Natural killer cell treated with Interleukin-12 subunit alpha and Interleukin-12 subunit beta and Interleukin-15 and Interleukin-18, amount 100 ng/mL, for 72 hours (primary cell): ENCODE data around the gene RFPL3. TPM values are rescaled to one million over a fixed set of nuclear protein-coding genes. Genes with fewer than 3 reads are reported as not detected.
"Not testable (repeated sequence)": the region's sequence is repeated elsewhere in the genome, so short reads cannot be mapped to it uniquely, and the experiment has no call there.

Source experiments
- ATAC-seq, 2 donors: fragments of 150-1000 bp; cut with Tn5 transposase in 1 of 2; sonication (Bioruptor Pico), chemical (Tn5 transposase) in 1 of 2; 2 replicates each; pipeline ENCODE4 v1.10.0; 2021
- DNase-seq: peaks from one replicate; pipeline ENCODE4 v3.0.0; 2022; ENCODE audit warnings: low spot score
- H3K27ac Mint-ChIP-seq, 2 donors: 1 replicate in 1 of 2; 2 replicates in 1 of 2; pipeline ENCODE4 v1.8.0; 2022; ENCODE audit warnings: mixed read lengths in 2 of 2, mild to moderate bottlenecking in 1 of 2, moderate library complexity in 1 of 2
- H3K27me3 Mint-ChIP-seq, 2 donors: 1 replicate in 1 of 2; 2 replicates in 1 of 2; pipeline ENCODE4 v1.8.0; 2022; ENCODE audit warnings: mixed read lengths in 2 of 2
- H3K36me3 Mint-ChIP-seq: one replicate; pipeline ENCODE4 v1.8.0; 2022; ENCODE audit warnings: mixed read lengths
- H3K4me1 Mint-ChIP-seq, 2 donors: 1 replicate in 1 of 2; 2 replicates in 1 of 2; pipeline ENCODE4 v1.8.0; 2022; ENCODE audit warnings: low read depth in 2 of 2, mixed read lengths in 2 of 2, mild to moderate bottlenecking in 1 of 2
- H3K4me3 Mint-ChIP-seq: one replicate; pipeline ENCODE4 v1.8.0; 2022; ENCODE audit warnings: mixed read lengths
- H3K9me3 Mint-ChIP-seq: 2 replicates; pipeline ENCODE4 v1.8.0; 2022; ENCODE audit warnings: mixed read lengths
- total RNA-seq, 2 donors: library from RNA; stranded (reverse); gene quantifications; one replicate each; pipeline ENCODE4 v1.2.3, GENCODE V29; 2022

Gene RFPL3
- total RNA-seq, 2 donors from 2014 or later: not detected

- DNase-seq: no peak
- H3K27ac Mint-ChIP-seq: no peak overlapping the region
- no peak for ATAC-seq
- H3K36me3 Mint-ChIP-seq: no peaks in the 10 kb centered on the region
- H3K4me3 Mint-ChIP-seq: no peak overlapping the region
- H3K4me1 Mint-ChIP-seq: peaks cover 0 to 4% of the 10 kb centered on the region in 2 donors
- peaks cover 9 to 15% of the 10 kb centered on the region in 2 donors for H3K27me3 Mint-ChIP-seq
- no peaks in the 10 kb centered on the region for H3K9me3 Mint-ChIP-seq
Measured at GRCh38 chr22:32348031-32348611, 9.5 kb upstream of the RFPL3 start.

DNA sequence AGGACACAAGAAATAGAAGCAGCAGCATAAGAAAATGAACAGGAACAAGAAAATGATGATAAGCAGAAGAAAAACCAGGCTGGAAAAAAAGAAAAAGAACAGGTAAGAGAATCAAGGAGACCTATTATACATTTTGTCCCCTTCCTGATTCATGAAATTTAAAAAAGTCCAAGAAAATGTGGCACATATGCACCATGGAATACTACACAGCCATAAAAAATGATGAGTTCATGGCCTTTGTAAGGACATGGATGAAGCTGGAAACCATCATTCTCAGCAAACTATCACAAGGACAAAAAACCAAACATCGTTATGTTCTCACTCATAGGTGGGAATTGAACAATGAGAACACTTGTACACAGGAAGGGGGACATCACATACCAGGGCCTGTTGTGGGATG is 5.8 kb upstream of the RFPL3 start:
- H3K4me3 Mint-ChIP-seq, DNase-seq, H3K36me3 Mint-ChIP-seq, H3K4me1 Mint-ChIP-seq, H3K27ac Mint-ChIP-seq, H3K27me3 Mint-ChIP-seq, H3K9me3 Mint-ChIP-seq, ATAC-seq: not testable (repeated sequence)

DNA sequence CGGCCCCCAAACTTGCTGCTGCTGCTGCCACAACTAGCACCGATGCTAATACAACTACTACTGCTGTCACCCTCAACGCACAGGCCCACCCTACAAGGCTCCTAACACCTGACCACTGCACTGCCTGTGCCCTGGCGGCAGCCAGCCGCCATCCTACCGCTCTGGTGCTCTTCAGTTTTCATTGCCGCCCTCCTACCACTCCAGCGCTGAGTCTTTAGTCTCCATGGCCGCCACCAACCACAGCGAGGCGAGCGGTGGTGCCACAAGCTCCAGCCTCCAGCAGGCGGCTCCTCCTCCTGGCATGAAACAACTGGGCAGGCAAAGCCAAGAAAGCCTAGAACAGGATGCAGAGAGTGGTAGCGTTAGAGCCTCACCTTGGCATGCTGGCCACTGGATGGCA is 5.0 kb upstream of the RFPL3 start:
- Mint-ChIP-seq H3K4me3 (no peak overlapping the region), H3K27me3 (no peaks in the 10 kb centered on the region), H3K27ac (no peak overlapping the region), H3K36me3 (no peaks in the 10 kb centered on the region), H3K9me3 (no peaks in the 10 kb centered on the region), H3K4me1 (no peaks in the 10 kb centered on the region)
- DNase-seq (no peak), ATAC-seq (no peak)

- Mint-ChIP-seq H3K36me3 (no peaks in the 10 kb centered on the region), H3K27me3 (no peaks in the 10 kb centered on the region), H3K4me3 (no peak overlapping the region), H3K9me3 (no peaks in the 10 kb centered on the region), H3K27ac (no peak overlapping the region), H3K4me1 (no peaks in the 10 kb centered on the region)
- DNase-seq (no peak), ATAC-seq (peak; percentile 5 to 10)
Measured at GRCh38 chr22:32353292-32353691, 4.4 kb upstream of the RFPL3 start.

DNA sequence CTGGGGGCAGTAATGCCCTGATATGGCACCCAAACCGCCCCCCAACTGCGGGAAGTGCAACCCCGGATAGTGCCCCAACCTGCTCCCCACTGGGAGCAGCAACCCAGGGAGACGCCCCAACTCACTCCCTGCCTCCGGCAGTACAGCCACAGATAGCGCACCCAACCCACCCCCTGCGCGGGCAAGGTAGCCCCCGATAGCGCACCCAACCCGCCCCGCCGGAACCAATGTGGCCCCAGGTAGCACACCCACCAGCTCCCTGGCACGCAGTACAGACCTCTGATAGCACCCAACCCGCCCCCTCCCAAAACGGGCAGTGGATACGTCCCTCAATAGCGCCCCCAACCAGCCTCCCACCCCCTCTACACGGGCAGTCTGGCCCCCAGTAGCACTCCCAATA is 3.8 kb upstream of the RFPL3 start:
- H3K27ac Mint-ChIP-seq: no peak overlapping the region
- no peaks in the 10 kb centered on the region for H3K9me3 Mint-ChIP-seq
- no peaks in the 10 kb centered on the region for H3K27me3 Mint-ChIP-seq
- DNase-seq: no peak
- H3K4me3 Mint-ChIP-seq: no peak overlapping the region
- ATAC-seq: peak in 1 of 2 donors; percentile 8
- no peaks in the 10 kb centered on the region for H3K4me1 Mint-ChIP-seq
- no peaks in the 10 kb centered on the region for H3K36me3 Mint-ChIP-seq

DNA sequence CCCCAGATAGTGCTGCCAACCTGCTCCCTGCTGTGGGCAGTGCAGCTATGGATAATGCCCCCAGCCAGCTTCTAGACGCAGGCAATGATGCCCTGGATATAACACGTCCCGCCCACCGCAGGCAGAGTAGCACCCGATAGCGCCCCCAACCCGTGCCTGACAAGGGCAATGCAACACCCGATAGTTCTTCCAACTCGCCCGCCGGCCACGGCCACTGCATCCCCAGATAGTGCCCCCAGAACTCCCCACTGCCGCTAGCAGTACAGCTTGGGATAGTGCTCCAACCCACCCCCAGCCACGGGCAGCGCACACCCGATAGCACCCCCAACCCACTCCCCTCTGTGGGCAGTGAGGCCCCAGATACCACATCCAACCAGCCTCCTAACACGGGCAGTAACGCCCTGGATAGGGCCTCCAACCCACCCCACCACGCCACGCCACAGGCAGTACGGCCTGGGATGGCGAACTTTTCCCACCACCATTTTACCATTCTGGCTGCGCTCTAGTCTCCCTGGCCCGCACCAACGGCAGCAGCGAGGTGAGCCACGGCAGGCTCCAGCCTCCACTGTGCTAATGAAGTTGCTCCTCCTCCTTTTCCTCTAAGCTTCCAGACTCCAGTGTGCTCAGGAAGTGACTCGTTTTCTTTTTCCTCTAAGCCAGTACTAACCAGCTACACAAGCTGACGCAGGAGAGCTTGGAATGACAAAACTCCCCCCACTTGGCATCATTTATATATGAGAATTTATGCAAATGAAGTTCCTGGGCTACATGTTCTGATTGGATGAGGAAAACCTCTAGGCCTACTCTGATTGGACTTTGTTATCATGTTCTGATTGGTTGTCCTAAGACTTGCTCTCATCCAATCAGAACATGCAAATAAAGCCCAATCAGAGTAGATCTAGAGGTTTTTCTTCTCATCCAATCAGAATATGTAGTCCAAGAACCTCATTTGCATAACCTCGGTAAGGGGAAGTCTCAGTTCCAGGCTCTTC is 3.0 kb upstream of the RFPL3 start:
- Mint-ChIP-seq H3K4me1 (no peaks in the 10 kb centered on the region), H3K9me3 (no peaks in the 10 kb centered on the region), H3K27me3 (no peaks in the 10 kb centered on the region), H3K4me3 (no peak overlapping the region), H3K36me3 (no peaks in the 10 kb centered on the region), H3K27ac (no peak overlapping the region)
- DNase-seq (no peak), ATAC-seq (peak in 1 of 2 donors; percentile 40)

GRCh38 chr22:32355760-32356159 is 1.9 kb upstream of the RFPL3 start:
- Mint-ChIP-seq H3K36me3 (no peaks in the 10 kb centered on the region), H3K4me3 (no peak overlapping the region), H3K4me1 (no peaks in the 10 kb centered on the region), H3K9me3 (no peaks in the 10 kb centered on the region), H3K27me3 (no peaks in the 10 kb centered on the region), H3K27ac (no peak overlapping the region)
- DNase-seq: no peak
- ATAC-seq: no peak

DNA sequence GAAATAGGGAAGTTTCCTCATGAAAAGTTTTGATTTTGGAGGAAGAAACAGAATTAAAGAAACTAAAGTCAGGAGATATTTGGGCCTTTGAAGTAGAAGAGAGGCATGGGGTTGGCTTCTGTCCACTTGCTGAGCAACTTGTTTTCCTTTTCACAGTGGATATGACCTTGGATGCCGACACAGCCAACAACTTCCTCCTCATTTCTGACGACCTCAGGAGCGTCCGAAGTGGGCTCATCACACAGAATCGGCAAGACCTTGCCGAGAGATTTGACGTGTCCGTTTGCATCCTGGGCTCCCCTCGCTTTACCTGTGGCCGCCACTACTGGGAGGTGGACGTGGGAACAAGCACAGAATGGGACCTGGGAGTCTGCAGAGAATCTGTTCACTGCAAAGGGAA is 2.4 kb downstream of the RFPL3 start:
- not testable (repeated sequence) for H3K4me3 Mint-ChIP-seq, H3K27ac Mint-ChIP-seq, H3K9me3 Mint-ChIP-seq, H3K27me3 Mint-ChIP-seq, DNase-seq, H3K4me1 Mint-ChIP-seq, ATAC-seq, H3K36me3 Mint-ChIP-seq

DNA sequence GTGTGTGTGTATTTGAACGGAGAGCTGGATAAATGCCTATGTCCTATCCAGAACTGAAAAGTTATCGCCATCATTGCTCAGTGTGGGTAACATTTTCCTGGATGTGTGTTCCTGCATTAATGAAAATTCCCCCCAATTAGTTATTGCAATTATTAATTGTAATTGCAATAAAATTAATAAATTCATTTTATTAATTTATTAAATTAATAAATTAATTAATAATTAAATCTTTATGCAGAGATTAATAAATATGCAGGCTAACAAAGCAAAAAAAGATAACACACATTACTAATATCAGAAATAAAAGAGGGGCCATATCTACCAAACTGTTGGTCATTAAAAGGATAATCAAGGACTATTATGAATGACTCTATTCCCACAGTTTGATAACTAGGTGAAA is 3.6 kb downstream of the RFPL3 start:
- Mint-ChIP-seq H3K4me1 (no peaks in the 10 kb centered on the region), H3K27ac (no peak overlapping the region), H3K36me3 (no peaks in the 10 kb centered on the region)

GRCh38 chr22:32364210-32364609 is 6.5 kb downstream of the RFPL3 start:
- no peak overlapping the region for H3K4me3 Mint-ChIP-seq
- H3K27ac Mint-ChIP-seq: no peak overlapping the region
- peaks cover 0 to 3% of the 10 kb centered on the region in 2 donors for H3K27me3 Mint-ChIP-seq
- no peaks in the 10 kb centered on the region for H3K9me3 Mint-ChIP-seq
- no peaks in the 10 kb centered on the region for H3K4me1 Mint-ChIP-seq
- ATAC-seq: no peak
- DNase-seq: no peak
- H3K36me3 Mint-ChIP-seq: no peaks in the 10 kb centered on the region

More for the DNA sequence above, 3.6 kb downstream of the RFPL3 start:
- H3K9me3 Mint-ChIP-seq: no peaks in the 10 kb centered on the region
- H3K27me3 Mint-ChIP-seq: peaks cover 0 to 3% of the 10 kb centered on the region in 2 donors
- no peak overlapping the region for H3K4me3 Mint-ChIP-seq
- ATAC-seq (no peak), DNase-seq (no peak)

DNA sequence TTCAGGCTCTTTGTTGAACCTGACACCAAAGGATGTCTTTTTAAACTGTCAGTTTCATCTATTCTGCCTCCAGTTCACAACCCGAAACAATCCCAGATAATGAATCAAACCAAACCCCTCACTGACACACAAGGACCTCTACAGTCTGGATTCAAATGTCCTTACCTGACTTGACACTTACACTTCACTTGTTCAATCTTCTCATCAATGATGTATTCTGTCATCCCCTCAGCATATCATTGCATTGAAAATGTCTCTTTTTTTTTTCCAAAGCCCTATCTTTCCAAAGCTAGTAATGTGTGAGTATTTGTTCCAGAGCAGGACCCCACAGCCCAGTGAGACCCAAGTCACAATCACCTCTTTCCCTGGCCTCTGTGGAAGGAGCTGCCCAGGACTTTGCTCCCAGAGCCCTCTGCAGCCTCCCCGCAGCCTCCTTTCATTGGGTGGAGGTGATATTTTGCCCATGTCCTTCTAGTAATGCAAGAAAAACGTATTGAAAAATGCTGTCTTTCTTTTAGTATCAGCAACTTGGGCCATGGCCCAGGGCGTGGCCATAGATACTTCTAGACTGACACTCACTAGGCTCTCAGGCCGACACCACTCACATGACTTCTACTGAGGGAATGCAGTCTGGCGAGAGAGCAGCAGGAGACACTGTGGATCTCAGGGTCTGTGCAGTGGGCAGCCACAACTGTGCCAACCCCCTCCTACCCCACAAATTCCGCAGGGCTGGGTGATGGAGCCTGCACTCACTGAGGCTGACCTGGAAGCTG is 18.2 kb downstream of the RFPL3 start:
- Mint-ChIP-seq H3K36me3 (no peaks in the 10 kb centered on the region), H3K27ac (no peak overlapping the region), H3K9me3 (no peaks in the 10 kb centered on the region), H3K4me3 (no peak overlapping the region), H3K27me3 (no peaks in the 10 kb centered on the region), H3K4me1 (no peaks in the 10 kb centered on the region)
- DNase-seq (no peak), ATAC-seq (peak; percentile 43)

DNA sequence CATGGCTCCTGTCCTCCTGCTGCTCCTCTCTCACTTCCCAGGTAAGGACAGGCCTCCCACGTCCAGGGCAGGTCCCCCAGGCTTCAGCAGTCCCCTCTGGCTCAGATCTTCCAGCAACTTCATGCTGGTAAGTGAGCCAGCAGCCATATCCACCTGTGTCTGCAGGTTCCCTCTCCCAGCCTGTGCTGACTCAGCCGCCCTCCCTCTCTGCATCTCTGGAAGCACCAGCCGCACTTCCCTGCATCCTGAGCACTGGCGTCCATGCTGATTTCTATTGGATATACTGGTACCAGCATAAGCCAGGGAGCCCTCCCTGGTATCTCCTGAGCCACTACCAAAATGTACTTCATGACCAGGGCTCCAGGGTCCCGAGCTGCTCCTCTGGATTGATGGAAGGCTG is 19.0 kb downstream of the RFPL3 start:
- H3K36me3 Mint-ChIP-seq: no peaks in the 10 kb centered on the region
- no peak overlapping the region for H3K27ac Mint-ChIP-seq
- no peak for DNase-seq
- no peaks in the 10 kb centered on the region for H3K9me3 Mint-ChIP-seq
- H3K4me3 Mint-ChIP-seq: no peak overlapping the region
- no peaks in the 10 kb centered on the region for H3K27me3 Mint-ChIP-seq
- ATAC-seq: peak in 1 of 2 donors; percentile 48
- H3K4me1 Mint-ChIP-seq: no peaks in the 10 kb centered on the region

DNA sequence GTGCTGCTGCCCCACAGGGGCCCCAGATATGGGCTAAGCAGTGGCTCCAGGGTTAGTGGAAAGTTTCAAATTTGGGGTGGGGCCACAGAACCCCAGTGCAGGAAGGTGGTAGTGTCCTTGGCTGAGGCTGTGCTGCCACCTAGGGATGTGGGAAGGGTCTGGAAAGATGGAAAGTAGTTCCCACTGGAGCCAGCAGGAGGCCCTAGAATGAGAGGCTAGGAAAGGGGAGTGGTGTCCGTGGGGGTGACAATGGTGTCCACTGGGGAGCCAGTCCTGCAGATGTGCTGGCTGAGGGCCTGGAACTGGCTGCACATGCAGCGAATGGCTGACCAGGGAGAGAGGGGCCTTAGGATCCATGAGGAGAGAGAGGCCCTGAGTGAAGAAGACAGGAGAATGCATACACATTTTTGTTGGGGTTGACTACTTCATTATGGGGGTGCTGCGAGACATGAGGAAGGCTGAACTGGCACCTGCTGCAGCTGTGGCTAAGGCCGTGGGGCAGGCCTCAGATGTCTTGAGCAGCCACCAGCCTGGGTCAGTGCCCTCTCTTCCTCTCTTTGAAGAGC is 21.1 kb downstream of the RFPL3 start:
- no peaks in the 10 kb centered on the region for H3K27me3 Mint-ChIP-seq
- ATAC-seq (peak; percentile 8 to 13), DNase-seq (no peak)
- no peaks in the 10 kb centered on the region for H3K4me1 Mint-ChIP-seq
- peak overlapping the region in 1 of 2 donors; percentile 42 for H3K27ac Mint-ChIP-seq
- no peak overlapping the region for H3K4me3 Mint-ChIP-seq
- no peaks in the 10 kb centered on the region for H3K36me3 Mint-ChIP-seq
- H3K9me3 Mint-ChIP-seq: no peaks in the 10 kb centered on the region
